CD4-positive, alpha-beta T cell treated with Interleukin-4 for 1 hour (primary cell): ENCODE results near the gene VAPA.
A peak's percentile ranks its signal among the peaks of the same experiment; 100 is the strongest.

Experiments
- DNase-seq, 2 donors: peaks; one replicate each; pipeline ENCODE4 v3.0.0-alpha.2; 2020 to 2022

The VAPA gene

GRCh38 chr18:9913526-9914333, at the start of gene VAPA:
Gene VAPA, plus strand, starts transcription at chr18:9914016. Its CDS starts 241 bp downstream, at chr18:9914257.
- peak; percentile 93 for DNase-seq

- DNase-seq: no peak
These were observed 47.9 kb upstream of the VAPA start for GRCh38 chr18:9865764-9866490.

GRCh38 chr18:9866627-9867026, 47.2 kb upstream of the VAPA start:
- no peak for DNase-seq

GRCh38 chr18:9867071-9867594, 46.7 kb upstream of the VAPA start:
- DNase-seq: no peak

- DNase-seq: no peak
These were observed 44.7 kb upstream of the VAPA start for GRCh38 chr18:9868857-9869714.

GRCh38 chr18:9869715-9870430, 43.9 kb upstream of the VAPA start:
- no peak for DNase-seq

- no peak for DNase-seq
These were observed 43.3 kb upstream of the VAPA start for GRCh38 chr18:9870431-9871008.

GRCh38 chr18:9871244-9871746, 42.5 kb upstream of the VAPA start:
- no peak for DNase-seq

- DNase-seq: no peak
These were observed 41.0 kb upstream of the VAPA start for GRCh38 chr18:9872823-9873222.

- DNase-seq: no peak
These were observed 39.1 kb upstream of the VAPA start for GRCh38 chr18:9874728-9875127.

- no peak for DNase-seq
These were observed 37.5 kb upstream of the VAPA start for GRCh38 chr18:9876212-9876866.

- no peak for DNase-seq
These were observed 36.8 kb upstream of the VAPA start for GRCh38 chr18:9876867-9877654.

- DNase-seq: no peak
These were observed 36.2 kb upstream of the VAPA start for GRCh38 chr18:9877655-9878014.

GRCh38 chr18:9878095-9878494, 35.7 kb upstream of the VAPA start:
- no peak for DNase-seq

GRCh38 chr18:9878783-9879242, 35.0 kb upstream of the VAPA start:
- no peak for DNase-seq

- DNase-seq: no peak
These were observed 29.7 kb upstream of the VAPA start for GRCh38 chr18:9884090-9884489.

- DNase-seq: no peak
These were observed 29.2 kb upstream of the VAPA start for GRCh38 chr18:9884532-9885140.

GRCh38 chr18:9885170-9886004, 28.4 kb upstream of the VAPA start, which contains the start of gene TXNDC2:
Gene TXNDC2, plus strand, starts transcription at chr18:9885973. Its CDS starts 708 bp downstream, at chr18:9886681.
- no peak for DNase-seq

- DNase-seq: no peak
These were observed 27.8 kb upstream of the VAPA start for GRCh38 chr18:9886005-9886348.
